Measurements from ENCODE around the gene AGTPBP1.
A peak's percentile ranks its signal among the peaks of the same experiment; 100 is the strongest.

The AGTPBP1 gene

DNA sequence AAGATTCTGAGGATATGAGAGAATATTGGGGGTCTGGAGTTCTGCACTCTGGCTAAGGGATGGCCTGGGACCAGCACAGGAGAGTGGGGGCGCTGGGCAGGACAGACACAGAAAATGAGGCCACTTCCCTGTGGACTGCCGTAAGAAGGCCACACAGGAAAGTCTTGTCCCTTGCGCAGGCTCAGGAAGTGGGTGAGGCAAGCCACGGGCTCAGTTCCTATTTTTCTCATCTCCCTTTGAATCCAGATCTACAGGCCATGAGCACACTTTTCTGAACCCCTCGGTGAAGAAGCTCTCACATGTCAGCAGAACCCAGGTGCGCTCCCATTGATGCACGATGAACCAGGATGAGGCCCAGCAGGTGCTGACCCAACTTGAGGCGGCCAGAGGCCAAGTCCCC is 207.4 kb downstream of the AGTPBP1 start:
- no peak for DNase-seq (ENCODE audit: low spot score)

DNA sequence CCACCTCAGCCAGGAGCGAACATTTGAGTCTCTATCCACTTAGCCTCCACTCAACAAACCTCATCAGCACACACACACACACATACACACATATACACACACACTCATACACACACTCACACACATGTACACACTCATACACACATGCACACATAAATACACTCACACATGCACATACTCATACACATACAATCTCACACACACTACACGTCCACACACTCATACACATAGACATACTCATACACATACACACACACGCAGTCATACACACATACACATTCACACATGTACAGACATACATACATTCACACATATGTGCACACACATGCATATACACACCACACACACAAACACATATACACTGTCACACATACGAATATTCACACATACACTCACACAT is 208.2 kb downstream of the AGTPBP1 start:
- DNase-seq (ENCODE audit: low spot score), result no peak

DNA sequence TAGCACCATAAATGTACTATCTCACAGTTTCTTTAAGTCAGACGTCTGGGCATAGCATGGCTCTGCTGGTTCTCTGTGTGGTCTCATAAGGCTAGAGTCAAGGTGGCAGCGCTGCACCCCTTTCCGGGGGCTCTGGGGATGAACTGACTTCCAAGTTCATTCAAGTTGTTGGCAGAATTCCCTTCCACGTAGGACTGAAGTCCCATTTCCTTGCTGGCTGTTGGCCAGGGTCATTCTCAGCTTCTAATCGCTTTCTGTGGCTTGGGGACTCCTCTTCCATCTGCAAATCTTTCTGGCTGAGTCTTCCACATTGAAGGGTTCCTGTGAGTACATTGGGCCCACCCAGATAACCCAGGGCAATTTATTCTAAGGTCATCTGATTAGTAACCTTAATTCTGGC is 211.0 kb downstream of the AGTPBP1 start:
- no peak for DNase-seq (ENCODE audit: low spot score)

DNA sequence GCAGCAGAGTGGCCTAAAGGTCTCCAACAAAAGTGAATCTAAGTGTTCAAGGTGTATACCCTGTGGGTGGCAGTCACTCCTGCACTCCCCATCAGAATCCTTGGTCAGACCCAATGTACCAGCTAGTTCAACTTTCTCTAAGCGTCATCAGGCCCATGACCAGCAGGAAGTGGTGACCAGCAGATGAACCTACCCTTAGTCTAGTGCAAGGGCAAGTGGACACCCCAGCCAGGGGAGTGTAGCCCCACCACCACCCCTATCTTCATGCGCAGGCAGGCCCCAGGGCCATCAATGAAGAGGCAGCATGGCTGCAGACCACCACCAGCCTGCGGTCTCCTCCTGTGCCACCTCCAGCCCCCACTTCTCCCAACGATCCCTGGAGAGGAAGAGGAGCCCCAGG is 213.1 kb downstream of the AGTPBP1 start:
- DNase-seq (ENCODE audit: low spot score), result no peak

DNA sequence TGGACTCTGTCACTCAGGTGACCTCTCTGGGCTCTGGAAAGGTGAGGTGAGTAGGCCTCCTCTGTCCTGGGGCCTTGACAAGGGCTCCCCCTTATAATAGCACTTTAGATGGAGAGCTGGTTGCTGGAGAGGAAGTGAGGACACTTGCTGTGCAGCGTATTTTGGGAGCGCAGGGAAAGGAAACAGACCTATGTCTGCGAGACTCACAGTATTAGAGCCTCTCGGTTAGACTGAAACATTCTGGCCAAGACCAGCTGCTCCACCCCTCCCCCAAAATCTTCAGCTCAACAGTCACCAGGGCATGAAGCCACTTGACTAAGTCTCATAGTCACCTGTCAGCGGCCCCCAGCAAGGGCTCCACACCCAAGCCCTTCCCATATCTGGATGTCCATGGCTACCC is 213.6 kb downstream of the AGTPBP1 start:
- no peak for DNase-seq (ENCODE audit: low spot score)

DNA sequence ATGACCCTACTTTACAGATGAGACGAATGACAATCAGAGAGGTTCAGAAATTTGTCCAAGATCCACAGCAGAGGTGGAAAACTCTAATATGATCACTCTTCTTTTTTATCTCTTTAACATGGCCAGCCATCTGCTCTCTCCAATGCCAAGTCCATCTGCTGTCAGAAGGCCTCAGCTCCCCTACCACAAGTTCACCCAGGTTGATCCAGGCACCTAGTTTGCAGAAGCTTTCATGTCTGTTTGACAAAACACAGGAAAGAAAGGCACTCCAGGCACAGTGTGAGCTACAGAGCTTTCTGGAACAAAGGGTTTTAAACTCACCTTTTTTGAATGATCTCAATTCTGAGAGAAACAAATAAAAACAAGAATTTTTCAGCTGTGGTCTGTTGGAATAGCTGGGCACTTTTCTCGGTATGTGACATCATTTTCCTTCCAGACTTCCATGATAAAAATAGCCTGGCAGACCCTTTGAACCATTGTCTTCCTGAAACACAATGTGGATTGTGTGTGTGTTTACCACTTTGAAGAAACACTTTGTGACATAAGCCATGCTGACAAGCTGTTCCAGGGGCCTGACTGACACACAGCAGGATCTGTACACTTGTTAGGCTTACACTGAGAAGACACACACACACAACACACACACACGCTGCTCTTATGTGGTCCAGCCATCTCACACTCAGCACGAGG is 214.3 kb downstream of the AGTPBP1 start:
- peak; percentile 97 for DNase-seq (ENCODE audit: low spot score)

DNA sequence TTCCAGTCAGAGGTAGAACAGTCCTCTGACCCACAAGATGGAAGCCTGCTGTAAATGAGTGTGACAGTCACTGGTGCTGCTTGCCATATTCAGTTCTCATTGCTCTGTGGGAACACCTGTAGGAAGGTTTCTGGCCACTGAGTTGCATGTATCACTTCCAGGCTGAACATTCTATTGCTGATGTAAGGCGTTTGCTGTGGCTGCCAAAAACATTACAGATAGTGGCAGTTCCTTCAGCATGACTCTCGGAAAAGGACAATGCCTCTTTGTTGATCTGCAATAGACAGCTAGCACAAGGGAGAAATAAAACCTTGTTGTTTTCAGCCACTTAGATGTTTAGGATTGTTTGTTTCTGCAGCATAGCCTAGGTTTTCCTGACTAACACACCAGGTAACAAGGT is 217.2 kb downstream of the AGTPBP1 start:
- DNase-seq (ENCODE audit: low spot score), result peak; percentile 88

DNA sequence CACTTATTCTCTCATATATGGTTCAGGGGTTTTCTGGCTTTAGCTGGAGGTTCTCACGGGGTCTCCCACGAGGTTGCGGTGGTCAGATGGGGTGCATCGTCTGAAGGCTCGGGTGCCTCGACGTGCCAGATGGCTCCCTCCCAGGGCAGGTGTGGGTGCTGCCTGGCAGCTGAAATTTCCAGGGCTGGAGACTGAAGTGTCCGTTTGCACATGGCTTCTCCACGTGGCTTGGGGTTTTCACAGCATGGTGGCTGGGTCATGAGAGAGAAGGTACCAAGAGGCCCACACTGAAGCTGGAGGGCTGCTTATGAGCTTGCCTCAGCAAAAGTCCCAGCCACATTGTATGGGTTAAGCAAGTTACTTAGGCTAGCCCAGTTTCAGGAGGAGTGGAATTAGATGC is 218.6 kb downstream of the AGTPBP1 start:
- no peak for DNase-seq (ENCODE audit: low spot score)

DNA sequence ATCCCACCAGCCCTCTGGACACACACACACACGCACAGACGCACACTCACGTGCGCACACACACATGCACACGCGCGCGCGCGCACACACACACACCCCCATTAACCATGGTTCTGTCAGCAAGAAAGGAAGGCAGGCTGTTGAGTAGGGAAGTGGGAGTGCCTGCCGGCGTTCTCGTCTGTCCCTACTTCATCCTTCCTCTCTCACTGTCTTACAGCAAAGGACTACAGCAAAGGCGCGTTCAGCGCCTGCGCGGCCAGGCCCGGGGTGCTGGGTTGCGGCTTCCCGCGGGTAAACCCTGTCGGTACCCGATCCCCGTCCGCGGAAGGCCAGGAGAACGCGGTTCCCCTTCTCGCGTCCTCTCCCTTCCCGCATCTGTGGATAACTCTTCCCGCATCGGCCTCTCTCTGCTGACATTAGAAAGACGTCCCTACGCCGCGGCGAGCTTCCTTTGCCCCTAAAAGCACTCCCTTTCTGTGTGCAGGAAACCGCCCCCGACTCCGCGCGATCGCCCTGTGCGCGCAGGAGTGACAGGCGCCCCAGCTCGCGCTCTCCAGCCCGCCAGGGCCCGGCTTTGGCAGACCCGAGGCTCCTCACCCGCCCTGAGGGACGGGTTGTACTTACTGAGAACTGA is 219.2 kb downstream of the AGTPBP1 start:
- DNase-seq (ENCODE audit: low spot score), result no peak

DNA sequence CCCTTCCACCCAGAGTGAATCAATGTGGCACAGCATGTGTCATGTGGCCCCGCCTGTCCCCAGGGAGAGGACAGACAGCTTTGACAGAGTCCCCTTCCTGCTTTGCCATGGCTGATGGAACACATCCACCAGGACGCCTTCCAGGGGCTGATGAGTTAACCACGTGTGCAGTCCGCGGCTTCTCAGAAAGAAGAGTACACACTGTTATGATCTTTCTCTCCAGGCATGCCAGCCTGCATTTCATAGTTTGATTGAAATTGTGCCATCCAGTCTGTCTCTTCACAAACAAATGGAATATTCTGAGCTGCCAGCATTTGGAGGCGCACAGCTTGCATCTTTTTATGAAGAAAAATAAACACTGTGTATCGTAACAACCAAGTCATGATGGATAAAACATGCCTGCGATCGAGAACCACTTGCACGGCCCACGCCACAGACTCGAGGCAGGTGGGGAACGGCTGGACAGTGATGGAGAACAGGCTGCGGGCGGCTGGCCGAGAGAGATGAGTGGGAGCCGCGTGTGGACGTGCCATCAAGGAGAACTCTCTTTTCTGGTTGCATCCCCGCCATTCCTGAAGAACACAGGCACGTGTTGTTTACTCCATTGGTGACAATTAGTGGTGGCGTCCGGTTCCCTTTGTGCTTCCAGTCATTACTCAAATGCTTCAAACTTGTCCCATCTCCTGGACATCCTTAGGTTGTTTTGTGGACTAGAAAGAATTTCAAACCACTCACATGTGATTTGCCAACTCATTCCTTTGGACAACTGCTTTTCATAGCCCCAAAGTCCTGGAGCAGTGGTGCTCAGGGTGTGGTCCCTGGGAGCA is 220.2 kb downstream of the AGTPBP1 start:
- DNase-seq (ENCODE audit: low spot score), result peak; percentile 88

DNA sequence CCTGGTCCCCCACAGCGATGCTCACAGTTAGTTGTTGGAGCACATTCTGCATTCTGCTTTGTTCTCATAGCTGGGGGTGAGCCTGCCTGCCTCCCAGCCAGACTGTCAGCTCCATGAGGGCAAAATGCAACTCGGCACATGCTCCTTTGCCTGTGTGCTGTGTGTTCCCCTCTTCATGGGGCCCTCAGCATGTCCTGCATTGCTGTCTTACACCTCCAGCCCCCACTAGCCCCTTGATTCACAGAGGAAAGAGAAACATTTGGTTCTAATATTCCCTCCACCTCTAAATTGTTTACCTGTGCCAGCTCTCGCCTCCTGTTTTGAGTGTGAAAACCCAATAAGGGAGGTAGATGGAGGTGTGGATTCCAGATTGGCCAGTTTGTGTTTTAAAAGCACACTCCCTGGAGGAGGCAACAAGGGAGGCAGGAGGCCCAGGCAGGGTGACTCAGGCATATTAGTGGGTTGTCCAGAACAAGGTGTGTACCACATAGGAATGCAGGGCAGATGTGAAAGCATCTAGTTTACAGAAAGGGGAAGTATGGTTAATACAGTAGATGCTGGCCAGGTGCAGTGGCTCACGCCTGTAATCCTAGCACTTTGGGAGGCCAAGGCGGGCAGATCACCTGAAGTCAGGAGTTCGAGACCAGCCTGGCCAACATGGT is 224.6 kb downstream of the AGTPBP1 start:
- no peak for DNase-seq (ENCODE audit: low spot score)

DNA sequence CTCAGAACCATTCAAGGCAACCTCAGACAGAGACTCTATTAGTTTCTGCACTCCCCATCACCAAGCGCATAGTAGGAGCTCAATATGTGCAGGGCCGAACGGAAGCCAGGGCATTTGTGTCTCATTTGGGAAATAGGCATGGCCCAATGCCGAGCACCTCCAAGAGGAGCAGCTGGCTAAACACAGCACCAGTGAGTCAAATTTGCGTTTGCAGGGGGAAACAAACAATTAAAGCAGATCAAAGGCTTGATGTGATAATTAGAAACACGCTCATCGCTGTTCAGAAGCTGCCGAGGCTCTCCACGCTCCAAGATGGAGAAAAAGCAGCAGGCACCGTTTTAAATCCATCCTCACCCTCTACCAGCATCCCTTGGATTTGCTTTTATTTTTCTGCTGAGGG is 225.3 kb downstream of the AGTPBP1 start:
- DNase-seq (ENCODE audit: low spot score), result no peak

DNA sequence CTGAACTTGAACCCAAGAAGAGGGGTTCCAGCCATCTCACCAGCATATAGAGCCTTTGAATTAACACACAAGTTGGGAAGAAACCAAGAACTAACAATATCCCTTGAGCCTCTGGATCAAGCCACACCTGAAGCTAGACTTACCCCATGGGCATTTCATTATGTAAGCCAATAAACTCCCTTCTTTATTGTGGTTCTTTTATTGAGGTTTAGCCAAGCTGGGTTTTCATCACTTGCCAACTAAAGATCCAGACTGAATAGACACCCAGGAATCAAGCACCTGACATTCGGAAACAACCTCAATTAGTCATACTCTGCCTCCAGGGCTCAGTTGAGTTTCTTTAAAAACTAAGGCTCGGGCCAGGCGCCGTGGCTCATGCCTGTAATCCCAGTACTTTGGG is 226.7 kb downstream of the AGTPBP1 start:
- DNase-seq (ENCODE audit: low spot score), result no peak

DNA sequence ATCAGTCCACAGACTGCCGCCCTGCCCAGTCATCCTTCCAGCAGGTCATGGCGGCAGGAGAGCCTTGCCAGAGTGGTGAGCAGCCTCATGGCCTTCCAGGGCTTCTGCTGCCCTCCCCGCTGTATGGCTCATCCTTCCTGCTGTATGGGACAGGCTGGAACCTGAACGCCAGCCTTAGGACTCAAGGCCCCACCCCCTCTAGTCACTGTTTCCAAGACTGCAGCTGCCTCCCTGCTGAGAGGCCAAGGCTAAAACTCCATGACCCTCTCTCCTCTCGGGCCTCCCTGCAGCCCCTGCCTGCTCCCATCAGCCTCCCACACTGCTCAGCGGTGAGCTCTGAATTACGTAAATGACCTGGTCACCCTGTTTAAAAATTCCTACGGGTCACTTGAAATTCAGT is 227.5 kb downstream of the AGTPBP1 start:
- no peak for DNase-seq (ENCODE audit: low spot score)

DNA sequence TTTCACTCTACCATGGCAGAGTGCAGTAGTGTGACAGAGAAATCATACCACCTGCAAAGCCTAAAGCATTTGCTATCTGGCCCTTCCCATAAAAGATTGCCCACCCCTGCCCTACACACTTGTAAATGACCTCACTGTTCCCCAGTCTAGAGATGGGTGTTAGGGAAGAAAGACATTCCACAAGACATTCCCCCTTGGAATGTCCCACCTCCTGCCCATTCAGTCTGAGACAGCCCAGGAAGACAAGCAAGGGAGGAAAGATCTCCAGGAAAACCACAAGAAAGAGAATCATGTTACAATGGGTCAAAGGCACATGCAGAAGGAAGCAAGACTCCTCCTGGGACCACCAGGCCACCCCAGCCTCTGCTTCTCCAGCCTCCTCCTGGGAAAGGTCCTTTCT is 230.0 kb downstream of the AGTPBP1 start:
- no peak for DNase-seq (ENCODE audit: low spot score)

DNA sequence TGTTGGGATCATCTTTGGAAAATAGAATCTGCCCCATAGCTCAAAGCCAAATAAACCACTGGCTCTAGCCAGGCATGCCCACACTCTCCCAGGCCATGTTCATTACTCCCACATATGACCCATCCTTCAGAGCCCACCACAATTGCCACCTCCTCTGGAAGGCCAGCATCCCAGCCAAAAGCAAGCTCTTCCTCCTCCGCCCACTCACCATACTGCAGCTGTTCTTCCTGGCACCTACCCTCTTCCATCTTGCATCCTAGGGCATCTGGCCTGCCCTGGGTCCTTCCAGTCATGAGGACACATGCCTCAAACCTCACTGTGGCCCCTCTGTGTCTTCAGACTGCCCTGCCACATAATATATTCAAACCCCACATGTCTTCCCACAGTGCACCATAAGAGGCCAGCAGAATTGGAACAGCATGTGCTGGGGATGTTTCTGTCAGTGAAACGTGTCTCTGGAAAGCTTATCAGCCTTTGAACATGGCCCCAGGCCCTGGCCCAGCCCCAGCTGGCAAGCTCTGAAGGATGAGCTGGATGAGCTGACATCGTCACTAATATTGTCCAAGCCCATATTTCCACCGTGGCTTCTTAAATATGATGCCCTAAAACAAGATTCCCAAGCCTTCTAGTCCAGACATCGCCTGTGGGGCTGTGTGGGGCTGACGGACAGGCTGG is 230.8 kb downstream of the AGTPBP1 start:
- DNase-seq (ENCODE audit: low spot score), result no peak

DNA sequence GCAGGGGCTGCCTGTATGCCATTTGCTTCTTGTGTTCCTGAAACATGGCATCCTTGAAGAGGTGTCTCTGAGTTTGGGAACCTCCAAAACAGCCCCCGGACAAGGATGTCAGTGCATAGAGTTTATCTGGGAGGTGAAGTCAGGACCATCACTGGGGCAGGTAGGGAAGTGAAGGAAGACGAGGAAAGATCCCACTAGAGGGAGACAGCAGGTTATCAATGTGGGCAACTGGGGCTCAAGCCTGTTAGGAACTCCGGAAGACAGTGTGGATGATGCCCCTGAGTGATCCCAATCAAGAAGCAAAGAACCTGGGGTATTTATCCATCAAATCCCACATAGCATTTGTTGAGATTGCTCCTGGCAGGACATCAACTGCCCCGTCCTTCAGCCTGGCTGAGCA is 233.1 kb downstream of the AGTPBP1 start:
- no peak for DNase-seq (ENCODE audit: low spot score)

DNA sequence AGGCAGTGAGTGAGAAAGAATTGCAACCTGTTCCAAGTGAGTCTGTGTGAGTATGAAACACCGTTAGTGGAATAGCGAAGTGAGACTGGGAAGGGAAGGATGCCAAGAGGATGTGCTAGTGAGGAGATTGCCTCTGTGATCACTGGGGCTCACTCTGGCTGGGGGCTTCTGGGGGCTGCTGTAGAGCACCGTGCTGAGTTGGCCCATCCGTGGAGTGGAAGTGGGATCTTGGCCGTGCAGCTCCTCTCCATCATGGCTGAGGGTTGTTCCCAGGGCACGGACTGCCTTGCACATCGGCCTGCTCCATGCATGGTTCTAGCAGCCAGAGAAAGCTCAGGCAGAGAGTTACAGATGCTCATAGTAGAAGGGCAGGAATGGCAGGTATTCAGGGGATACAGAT is 236.1 kb downstream of the AGTPBP1 start:
- no peak for DNase-seq (ENCODE audit: low spot score)

DNA sequence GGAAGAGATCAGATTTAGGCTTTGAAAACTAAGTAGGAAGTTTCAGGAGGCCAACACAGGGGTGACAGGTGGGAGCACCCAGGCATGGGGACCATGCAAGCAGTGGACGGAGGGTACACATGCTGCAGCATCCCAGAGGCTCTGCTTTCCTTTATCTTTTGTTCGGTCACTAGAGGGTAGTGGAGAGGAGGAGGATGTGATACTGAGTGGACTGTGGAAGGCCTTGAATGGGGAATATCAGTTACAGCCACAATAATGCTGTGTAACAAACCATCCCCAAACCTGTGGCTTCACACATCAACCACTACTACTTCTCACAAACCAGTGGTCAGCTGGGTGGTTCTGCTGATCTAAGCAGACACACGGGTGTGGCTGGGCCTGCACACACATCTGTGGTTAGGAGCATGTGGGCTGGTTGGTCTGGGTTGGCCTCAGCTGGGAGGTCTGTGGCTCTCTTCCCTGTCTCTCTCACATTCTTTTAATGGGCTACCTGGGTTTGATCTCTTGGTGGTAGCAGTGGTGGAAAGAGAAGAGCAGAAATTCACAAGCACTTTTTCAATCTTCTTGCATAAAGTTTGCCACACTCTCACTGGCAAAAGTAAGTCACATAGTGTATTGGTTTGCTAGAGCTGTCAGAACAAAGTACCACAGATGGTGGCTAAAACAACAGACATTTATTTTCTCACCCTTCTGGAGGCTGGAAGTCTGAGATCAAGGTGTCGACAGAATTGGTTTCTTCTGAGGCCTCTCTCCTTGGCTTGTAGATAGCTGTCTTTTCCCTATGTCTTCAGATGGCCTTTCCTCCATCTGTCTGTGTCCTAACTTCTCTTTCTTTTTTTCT is 238.7 kb downstream of the AGTPBP1 start:
- no peak for DNase-seq (ENCODE audit: low spot score)

DNA sequence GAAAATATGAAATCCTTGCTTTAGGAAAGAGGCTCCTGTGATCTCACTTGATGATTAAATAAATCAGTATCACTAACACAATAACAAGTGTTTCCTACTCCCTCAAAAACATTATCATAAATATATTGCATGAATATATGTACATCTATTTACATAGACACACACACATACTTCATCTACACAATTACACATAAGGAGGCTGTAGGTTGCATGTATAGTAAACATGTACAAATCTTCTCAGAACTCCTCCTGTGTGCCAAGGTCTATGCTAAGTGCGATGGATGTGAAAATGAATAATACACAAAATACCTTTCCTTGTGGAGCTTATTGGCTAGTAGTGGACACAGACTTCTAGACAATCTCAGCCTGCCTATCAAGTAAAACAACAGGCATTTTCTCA is 239.9 kb downstream of the AGTPBP1 start:
- no peak for DNase-seq (ENCODE audit: low spot score)

DNA sequence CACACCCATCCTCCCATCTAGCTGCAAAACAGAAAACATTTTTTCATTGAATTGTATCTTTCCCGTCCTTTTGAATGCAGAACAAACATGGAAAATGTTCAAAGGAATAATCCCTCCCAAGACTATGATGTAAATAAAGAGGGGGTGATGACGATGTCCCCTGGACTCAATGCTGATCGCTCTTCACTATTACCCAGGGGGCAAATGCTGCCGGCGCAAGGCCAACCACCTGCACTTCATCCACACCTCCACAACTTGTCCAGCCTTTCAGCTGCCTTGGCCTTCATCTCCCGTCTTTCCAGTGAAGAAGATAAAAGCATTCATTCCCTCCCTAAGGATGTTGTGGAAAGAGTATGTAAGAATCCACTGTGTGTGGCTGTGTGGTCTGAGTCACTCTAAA is 240.3 kb downstream of the AGTPBP1 start:
- DNase-seq (ENCODE audit: low spot score), result no peak

Data from globus pallidus (tissue), 1 donor.